Hepatocyte (in vitro differentiated cells): Measurements from ENCODE around the gene VIL1. TPM values are rescaled to one million over a fixed set of nuclear protein-coding genes. Genes with fewer than 3 reads are reported as not detected.

ENCODE experiments used
- DNase-seq: peaks from one replicate; pipeline ENCODE4 v3.0.0-alpha.2; 2016; ENCODE audit warnings: low spot score
- H2AFZ ChIP-seq: fragments of 200-600 bp; sonication (generic); 2 replicates; pipeline ENCODE4 v1.6.0; 2016; ENCODE audit warnings: antibody characterized with exemption, mild to moderate bottlenecking
- H3K27ac ChIP-seq: fragments of 200-600 bp; sonication (generic); 2 replicates; pipeline ENCODE4 v1.5.1; 2016; ENCODE audit warnings: mild to moderate bottlenecking
- H3K27me3 ChIP-seq: fragments of 200-600 bp; sonication (generic); 2 replicates; pipeline ENCODE4 v1.6.1; 2016
- H3K36me3 ChIP-seq: fragments of 200-600 bp; sonication (generic); replicated peaks from 2 replicates; pipeline ENCODE4 v1.5.1; 2016; ENCODE audit warnings: low read depth; ENCODE audit not compliant: insufficient read depth
- H3K4me1 ChIP-seq: fragments of 200-600 bp; sonication (generic); 2 replicates; pipeline ENCODE4 v1.5.1; 2016; ENCODE audit warnings: mild to moderate bottlenecking, moderate library complexity; ENCODE audit not compliant: insufficient read depth
- H3K4me2 ChIP-seq: fragments of 200-600 bp; sonication (generic); 2 replicates; pipeline ENCODE4 v1.6.0; 2016
- H3K4me3 ChIP-seq: fragments of 200-600 bp; sonication (generic); 2 replicates; pipeline ENCODE4 v1.5.1; 2016; ENCODE audit warnings: mild to moderate bottlenecking
- H3K79me2 ChIP-seq: fragments of 200-600 bp; sonication (generic); 2 replicates; pipeline ENCODE4 v1.6.0; 2017; ENCODE audit warnings: mild to moderate bottlenecking
- H3K9me2 ChIP-seq: fragments of 200-600 bp; sonication (generic); replicated peaks from 2 replicates; pipeline ENCODE4 v1.6.0; 2017; ENCODE audit warnings: mild to moderate bottlenecking; ENCODE audit not compliant: insufficient read depth
- H3K9me3 ChIP-seq: fragments of 200-600 bp; sonication (generic); 2 replicates; pipeline ENCODE4 v1.5.1; 2016; ENCODE audit warnings: low read depth, mild to moderate bottlenecking
- H4K20me1 ChIP-seq: fragments of 200-600 bp; sonication (generic); 2 replicates; pipeline ENCODE4 v1.6.0; 2016; ENCODE audit warnings: mild to moderate bottlenecking; ENCODE audit not compliant: insufficient read depth, poor library complexity, severe bottlenecking
- EZH2 ChIP-seq: fragments of 200-600 bp; sonication (generic); IDR thresholded peaks from 2 replicates; pipeline ENCODE4 v1.6.1; 2016; ENCODE audit warnings: antibody characterized with exemption, mild to moderate bottlenecking, borderline replicate concordance
- EZH2phosphoT487 ChIP-seq: fragments of 200-600 bp; sonication (generic); IDR thresholded peaks from one replicate; pipeline ENCODE4 v1.6.1; 2018; ENCODE audit warnings: antibody characterized with exemption, mild to moderate bottlenecking, low read depth, moderate library complexity; ENCODE audit not compliant: unreplicated experiment, severe bottlenecking
- WGBS: methylation state at CpG from one replicate; pipeline ENCODE4 v1.1.6; 2016; ENCODE audit warnings: low lambda C conversion rate; ENCODE audit errors: missing lambda C conversion rate; 5-methylcytosine and 5-hydroxymethylcytosine counted together
- polyA plus RNA-seq: library from polyadenylated mRNA; unstranded; fragments of >200 nt; fragmentation: Nextera tagmentation; extraction: Ambion mirVana; gene quantifications from 2 replicates; pipeline ENCODE4 v1.2.1, GENCODE V29; 2016
- total RNA-seq: library from RNA; depleted of rRNA; stranded (reverse); fragments of >200 nt; gene quantifications from 2 replicates; pipeline ENCODE4 v1.2.3, GENCODE V29; 2014
- TF ChIP-seq, protein P1 (sequence below): fragments of 200-600 bp; sonication (generic); IDR thresholded peaks from 2 replicates; pipeline ENCODE4 v1.5.1; 2016; ENCODE audit warnings: antibody characterized with exemption, mild to moderate bottlenecking; ENCODE audit not compliant: poor library complexity

VIL1 gene
- total and polyA plus RNA-seq, 2 experiments from 2014 or later: 160 to 261 TPM

GRCh38 chr2:218405086-218405745 is 13.7 kb upstream of the VIL1 start:
- H4K20me1 ChIP-seq: peaks cover 9% of the 10 kb centered on the region
- H3K27ac ChIP-seq: peak overlapping the region; percentile 94
- no peaks in the 10 kb centered on the region for H3K27me3 ChIP-seq
- H3K4me1 ChIP-seq: peaks cover 54% of the 10 kb centered on the region
- H3K4me2 ChIP-seq: peak overlapping the region; percentile 79
- no peaks in the 10 kb centered on the region for H3K9me3 ChIP-seq
- no peaks in the 10 kb centered on the region for H3K9me2 ChIP-seq
- H3K4me3 ChIP-seq: no peak overlapping the region
- no peaks in the 10 kb centered on the region for H3K36me3 ChIP-seq
- TF ChIP-seq EZH2phosphoT487 (no peak), EZH2 (no peak)
- TF ChIP-seq, protein P1, sequence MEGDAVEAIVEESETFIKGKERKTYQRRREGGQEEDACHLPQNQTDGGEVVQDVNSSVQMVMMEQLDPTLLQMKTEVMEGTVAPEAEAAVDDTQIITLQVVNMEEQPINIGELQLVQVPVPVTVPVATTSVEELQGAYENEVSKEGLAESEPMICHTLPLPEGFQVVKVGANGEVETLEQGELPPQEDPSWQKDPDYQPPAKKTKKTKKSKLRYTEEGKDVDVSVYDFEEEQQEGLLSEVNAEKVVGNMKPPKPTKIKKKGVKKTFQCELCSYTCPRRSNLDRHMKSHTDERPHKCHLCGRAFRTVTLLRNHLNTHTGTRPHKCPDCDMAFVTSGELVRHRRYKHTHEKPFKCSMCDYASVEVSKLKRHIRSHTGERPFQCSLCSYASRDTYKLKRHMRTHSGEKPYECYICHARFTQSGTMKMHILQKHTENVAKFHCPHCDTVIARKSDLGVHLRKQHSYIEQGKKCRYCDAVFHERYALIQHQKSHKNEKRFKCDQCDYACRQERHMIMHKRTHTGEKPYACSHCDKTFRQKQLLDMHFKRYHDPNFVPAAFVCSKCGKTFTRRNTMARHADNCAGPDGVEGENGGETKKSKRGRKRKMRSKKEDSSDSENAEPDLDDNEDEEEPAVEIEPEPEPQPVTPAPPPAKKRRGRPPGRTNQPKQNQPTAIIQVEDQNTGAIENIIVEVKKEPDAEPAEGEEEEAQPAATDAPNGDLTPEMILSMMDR: no peak
- peaks cover 29% of the 10 kb centered on the region for H3K79me2 ChIP-seq
- no peak overlapping the region for H2AFZ ChIP-seq
- WGBS: 61% methylated on average over 8 of the region's 8 CpGs
- no peak for DNase-seq

GRCh38 chr2:218405746-218406208 is 13.1 kb upstream of the VIL1 start:
- Histone ChIP-seq H3K4me2 (peak overlapping the region; percentile 79), H3K9me2 (no peaks in the 10 kb centered on the region), H3K4me1 (peaks cover 54% of the 10 kb centered on the region), H3K9me3 (no peaks in the 10 kb centered on the region), H3K4me3 (no peak overlapping the region), H3K36me3 (no peaks in the 10 kb centered on the region), H3K79me2 (peaks cover 24% of the 10 kb centered on the region), H4K20me1 (peaks cover 9% of the 10 kb centered on the region), H2AFZ (no peak overlapping the region), H3K27me3 (no peaks in the 10 kb centered on the region), H3K27ac (peak overlapping the region; percentile 94)
- 7% methylated on average over 15 of the region's 15 CpGs for whole genome bisulfite sequencing
- TF ChIP-seq, protein P1: no peak
- TF ChIP-seq EZH2: no peak
- peak; percentile 25 for DNase-seq

GRCh38 chr2:218406209-218406948 is 12.5 kb upstream of the VIL1 start:
- DNase-seq: peak; percentile 99
- TF ChIP-seq, protein P1: peak; percentile 85
- TF ChIP-seq EZH2phosphoT487: no peak
- Histone ChIP-seq H3K79me2 (peaks cover 18% of the 10 kb centered on the region), H3K4me2 (peak overlapping the region; percentile 82), H3K27ac (peak overlapping the region; percentile 94), H3K27me3 (no peaks in the 10 kb centered on the region), H3K9me2 (no peaks in the 10 kb centered on the region), H3K36me3 (no peaks in the 10 kb centered on the region), H3K9me3 (no peaks in the 10 kb centered on the region), H2AFZ (peak overlapping the region; percentile 11), H4K20me1 (peaks cover 5% of the 10 kb centered on the region), H3K4me1 (peaks cover 50% of the 10 kb centered on the region), H3K4me3 (peak overlapping the region; percentile 27)
- WGBS: 3% methylated on average over 29 of the region's 56 CpGs
